GM19463 (cell line): ENCODE data around the gene RBM19.

Source experiments
- ATAC-seq: cut with Tn5 transposase; IDR thresholded peaks from one replicate; pipeline ENCODE4 v1.9.1; 2021; ENCODE audit warnings: mild to moderate bottlenecking, moderate library complexity; ENCODE audit not compliant: unreplicated experiment

The RBM19 gene

DNA sequence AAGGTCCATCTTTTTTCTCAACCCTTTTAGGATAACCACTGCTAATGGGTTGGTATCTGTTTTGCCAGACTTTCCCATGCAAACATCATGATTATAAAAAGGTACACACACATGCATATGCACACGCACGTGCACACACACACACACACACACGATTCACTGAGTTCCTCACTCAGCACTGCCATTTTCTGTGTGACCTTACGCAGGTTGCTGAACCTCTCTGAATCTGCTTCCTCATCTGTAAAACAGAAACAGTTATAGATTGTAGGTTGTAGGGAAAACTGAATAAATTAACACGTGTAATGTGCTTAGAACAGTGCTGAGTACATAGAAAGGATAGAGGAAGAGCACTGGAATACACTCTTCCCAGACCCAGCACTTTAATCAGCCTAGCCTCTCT lies 182.3 kb downstream of the RBM19 start:
- ATAC-seq, result no peak

DNA sequence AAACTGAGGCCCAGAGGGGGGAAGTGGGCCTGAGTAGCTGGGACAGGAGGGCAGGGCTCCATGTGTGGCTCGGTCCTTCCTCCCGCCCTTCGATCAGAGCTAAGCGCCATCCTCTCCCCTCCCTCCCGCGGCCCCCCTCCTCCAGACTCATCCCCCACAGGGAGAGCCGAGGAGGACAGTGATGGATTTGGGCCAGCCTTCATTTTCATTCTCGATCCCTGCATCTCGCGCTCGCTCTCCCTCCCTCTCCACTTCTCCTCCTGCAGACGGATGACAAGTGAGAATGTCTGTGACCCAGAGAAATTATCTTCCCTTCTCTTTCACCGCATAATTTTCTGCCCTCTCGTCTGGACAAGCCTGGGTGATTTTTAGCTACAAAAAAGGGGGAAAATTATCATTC lies 183.3 kb downstream of the RBM19 start:
- ATAC-seq, result no peak

DNA sequence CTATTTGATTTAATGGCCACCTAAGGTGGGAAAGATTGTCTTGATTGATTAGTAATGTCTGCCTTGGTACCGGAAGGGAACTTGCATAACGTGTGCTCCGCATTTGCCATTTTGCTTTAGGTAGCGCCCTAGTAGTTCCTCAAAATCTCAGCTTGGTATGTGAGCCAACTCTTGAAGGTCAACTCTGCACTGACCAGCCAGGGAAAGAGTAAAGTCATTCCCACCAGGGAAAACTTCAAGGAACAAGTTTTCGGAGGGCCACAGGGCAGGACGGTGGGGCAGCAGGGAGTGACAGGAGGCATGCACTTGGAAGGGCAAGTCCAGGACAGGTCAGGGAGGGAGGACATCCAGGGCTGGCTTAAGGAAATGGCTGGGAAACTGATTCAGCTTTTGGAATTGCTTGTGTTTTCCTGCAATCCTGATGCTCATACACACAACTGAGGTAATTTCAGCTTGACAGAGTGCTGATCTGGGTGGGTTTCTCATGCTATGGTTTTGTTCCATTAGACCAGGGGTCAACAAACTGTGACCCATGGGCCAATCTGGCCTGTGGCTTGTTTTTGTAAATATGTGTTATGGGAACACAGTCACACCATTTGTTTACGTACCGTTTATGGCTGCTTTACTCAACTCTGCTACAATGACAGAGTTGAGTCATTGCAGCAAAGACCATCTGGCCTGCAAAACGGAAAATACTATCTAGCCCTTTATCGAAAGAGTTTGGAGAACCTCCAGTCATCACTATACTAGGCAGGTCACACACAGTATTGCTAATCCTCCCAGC lies 184.5 kb downstream of the RBM19 start:
- ATAC-seq, result no peak

DNA sequence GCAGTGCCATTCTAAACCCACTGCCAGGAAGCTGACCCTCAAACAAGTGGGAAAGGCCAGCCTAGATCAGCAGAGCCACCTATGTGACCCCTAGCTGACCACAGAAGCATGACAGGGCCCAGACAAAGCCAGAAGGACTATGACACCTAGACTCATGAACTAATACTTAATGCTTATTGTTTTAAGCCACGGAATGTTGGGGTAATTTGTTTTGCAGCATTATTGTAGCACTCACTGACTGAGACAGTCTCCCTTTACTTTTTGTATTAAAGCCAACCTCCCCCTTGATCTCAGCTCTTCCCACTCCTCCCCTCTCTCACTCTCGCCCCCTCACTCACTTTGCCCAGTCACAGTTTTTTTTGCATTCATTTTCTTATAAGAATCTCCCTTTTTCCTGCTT lies 186.4 kb downstream of the RBM19 start:
- ATAC-seq, result no peak

GRCh38 chr12:113778432-113779132 lies 187.5 kb downstream of the RBM19 start:
- ATAC-seq, result no peak

GRCh38 chr12:113777751-113778150 lies 188.4 kb downstream of the RBM19 start:
- no peak for ATAC-seq

- no peak for ATAC-seq
These were observed 189.6 kb downstream of the RBM19 start for GRCh38 chr12:113776536-113776935.

DNA sequence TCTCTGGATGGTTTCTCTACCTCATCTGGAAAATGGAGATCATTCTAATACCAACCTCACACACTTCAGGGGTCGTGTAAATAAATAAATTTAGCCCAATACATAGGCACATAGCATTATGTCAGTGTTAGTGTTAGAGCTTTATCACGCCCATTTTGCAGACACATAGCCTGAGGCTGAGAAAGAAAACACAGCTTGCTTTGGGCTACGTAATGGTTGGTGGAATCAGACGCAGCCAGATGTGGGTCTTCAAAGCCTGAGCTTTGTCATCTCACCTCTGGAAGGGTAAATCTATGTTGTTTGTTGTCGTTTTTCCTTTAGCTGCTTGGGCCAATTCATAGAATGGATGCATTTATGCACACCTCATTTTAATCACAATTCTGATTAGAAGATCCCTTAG lies 191.6 kb downstream of the RBM19 start:
- no peak for ATAC-seq

DNA sequence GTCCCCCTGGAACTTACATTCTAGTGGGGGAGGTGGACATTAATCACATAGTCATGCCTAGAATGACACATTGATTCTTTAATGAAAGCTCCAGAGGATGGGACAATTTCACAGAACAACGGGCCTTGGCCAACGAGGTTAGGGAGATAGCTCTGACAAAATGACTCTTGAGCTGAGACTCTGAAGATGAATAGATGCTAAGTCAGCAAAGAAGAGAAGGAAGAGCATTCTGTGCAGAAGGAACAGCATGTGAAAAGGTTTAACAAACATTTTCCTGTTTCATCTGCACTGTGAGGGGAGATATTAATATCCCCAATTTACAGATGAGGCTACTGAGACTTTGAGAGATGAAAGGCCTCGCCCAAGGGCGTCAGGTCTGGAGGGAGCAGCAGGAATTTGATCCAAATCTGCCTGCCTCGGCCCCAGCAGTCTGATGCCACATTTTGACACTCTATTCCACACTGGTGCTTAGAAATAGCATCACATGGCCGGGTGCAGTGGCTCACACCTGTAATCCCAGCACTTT lies 193.6 kb downstream of the RBM19 start:
- no peak for ATAC-seq

GRCh38 chr12:113770389-113770865 lies 195.7 kb downstream of the RBM19 start:
- ATAC-seq, result no peak

DNA sequence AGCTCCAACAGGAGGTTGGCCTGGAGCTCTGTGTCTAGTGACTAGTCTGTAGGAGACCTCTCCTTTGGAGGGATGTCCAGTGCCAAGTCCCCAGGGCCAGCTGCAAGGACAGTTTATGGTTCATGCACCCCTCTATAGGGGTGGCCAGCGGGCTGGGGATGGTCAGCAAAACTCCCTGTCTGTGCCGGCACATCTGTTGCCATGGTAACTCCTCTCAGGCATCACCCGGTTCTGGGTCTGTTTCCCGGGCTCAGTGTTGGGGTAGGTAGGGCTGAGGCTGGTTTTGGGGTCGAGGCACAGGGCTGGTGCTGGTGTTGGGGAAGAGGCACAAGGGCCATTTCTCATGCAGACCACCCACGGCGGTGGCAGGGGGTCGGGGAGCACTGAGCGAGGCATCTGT lies 196.8 kb downstream of the RBM19 start:
- no peak for ATAC-seq

- ATAC-seq, result no peak
These were observed 197.3 kb downstream of the RBM19 start for GRCh38 chr12:113768850-113769249.

- no peak for ATAC-seq
These were observed 198.9 kb downstream of the RBM19 start for GRCh38 chr12:113766879-113767878.
